Measurements from ENCODE around the gene MMP14.

Gene MMP14

GRCh38 chr14:22871224-22872032, 35.0 kb downstream of the MMP14 start, which contains the start of gene LRP10:
Gene LRP10 (plus strand): TSS chr14:22871740. CDS start chr14:22872304, 564 bp downstream.
- no peaks in the 10 kb centered on the region for H3K9me3 ChIP-seq (ENCODE audit: insufficient read depth, low read depth, low read length)
- H3K27ac ChIP-seq (ENCODE audit: low read length): peak within 1 kb of the TSS; percentile 31
- peak within 1 kb of the TSS; percentile 69; the same call in 1 of the 2 replicates for H3K9ac ChIP-seq (ENCODE audit: low read depth, low read length)
- H3K4me3 ChIP-seq (ENCODE audit: low read length): peak within 1 kb of the TSS; percentile 82
- H3K4me1 ChIP-seq (ENCODE audit: insufficient read depth, low read length): peaks cover 6% of the 10 kb centered on the region
- peaks cover 8% of the 10 kb centered on the region; the same call in 1 of the 2 replicates for H3K36me3 ChIP-seq (ENCODE audit: insufficient read depth, low read depth, low read length)
- no peaks in the 10 kb centered on the region for H3K27me3 ChIP-seq (ENCODE audit: insufficient read depth, low read length)

- Histone ChIP-seq H3K4me3 (ENCODE audit: low read length) (peak overlapping the region; percentile 82), H3K27ac (ENCODE audit: low read length) (no peak overlapping the region), H3K4me1 (ENCODE audit: insufficient read depth, low read length) (peaks cover 6% of the 10 kb centered on the region), H3K9me3 (ENCODE audit: insufficient read depth, low read depth, low read length) (no peaks in the 10 kb centered on the region), H3K27me3 (ENCODE audit: insufficient read depth, low read length) (no peaks in the 10 kb centered on the region), H3K36me3 (ENCODE audit: insufficient read depth, low read depth, low read length) (peaks cover 8% of the 10 kb centered on the region; the same call in 1 of the 2 replicates), H3K9ac (ENCODE audit: low read depth, low read length) (peak overlapping the region; percentile 69; the same call in 1 of the 2 replicates)
These were observed 35.8 kb downstream of the MMP14 start for GRCh38 chr14:22872033-22872832.

- Histone ChIP-seq H3K9me3 (ENCODE audit: insufficient read depth, low read depth, low read length) (no peaks in the 10 kb centered on the region), H3K36me3 (ENCODE audit: insufficient read depth, low read depth, low read length) (peaks cover 8% of the 10 kb centered on the region; the same call in 1 of the 2 replicates), H3K9ac (ENCODE audit: low read depth, low read length) (peak overlapping the region; percentile 23; the same call in 1 of the 2 replicates), H3K4me1 (ENCODE audit: insufficient read depth, low read length) (peaks cover 6% of the 10 kb centered on the region), H3K27me3 (ENCODE audit: insufficient read depth, low read length) (no peaks in the 10 kb centered on the region), H3K27ac (ENCODE audit: low read length) (no peak overlapping the region), H3K4me3 (ENCODE audit: low read length) (peak overlapping the region; percentile 82)
These were observed 36.6 kb downstream of the MMP14 start for GRCh38 chr14:22872833-22873520.

- no peaks in the 10 kb centered on the region for H3K27me3 ChIP-seq (ENCODE audit: insufficient read depth, low read length)
- H3K36me3 ChIP-seq (ENCODE audit: insufficient read depth, low read depth, low read length): peaks cover 8% of the 10 kb centered on the region; the same call in 1 of the 2 replicates
- no peak overlapping the region for H3K9ac ChIP-seq (ENCODE audit: low read depth, low read length)
- H3K9me3 ChIP-seq (ENCODE audit: insufficient read depth, low read depth, low read length): no peaks in the 10 kb centered on the region
- H3K4me3 ChIP-seq (ENCODE audit: low read length): no peak overlapping the region
- peaks cover 6% of the 10 kb centered on the region for H3K4me1 ChIP-seq (ENCODE audit: insufficient read depth, low read length)
- H3K27ac ChIP-seq (ENCODE audit: low read length): no peak overlapping the region
These were observed 38.8 kb downstream of the MMP14 start for GRCh38 chr14:22875003-22875747.

GRCh38 chr14:22875748-22876319, 39.4 kb downstream of the MMP14 start:
- H3K27me3 ChIP-seq (ENCODE audit: insufficient read depth, low read length): no peaks in the 10 kb centered on the region
- H3K9me3 ChIP-seq (ENCODE audit: insufficient read depth, low read depth, low read length): no peaks in the 10 kb centered on the region
- H3K9ac ChIP-seq (ENCODE audit: low read depth, low read length): no peak overlapping the region
- peaks cover 8% of the 10 kb centered on the region; the same call in 1 of the 2 replicates for H3K36me3 ChIP-seq (ENCODE audit: insufficient read depth, low read depth, low read length)
- H3K27ac ChIP-seq (ENCODE audit: low read length): no peak overlapping the region
- H3K4me3 ChIP-seq (ENCODE audit: low read length): no peak overlapping the region
- peaks cover 1% of the 10 kb centered on the region for H3K4me1 ChIP-seq (ENCODE audit: insufficient read depth, low read length)

- Histone ChIP-seq H3K9ac (ENCODE audit: low read depth, low read length) (no peak overlapping the region), H3K27me3 (ENCODE audit: insufficient read depth, low read length) (peaks cover under 1% of the 10 kb centered on the region), H3K4me3 (ENCODE audit: low read length) (no peak overlapping the region), H3K36me3 (ENCODE audit: insufficient read depth, low read depth, low read length) (peaks cover 8% of the 10 kb centered on the region; the same call in 1 of the 2 replicates), H3K9me3 (ENCODE audit: insufficient read depth, low read depth, low read length) (no peaks in the 10 kb centered on the region), H3K4me1 (ENCODE audit: insufficient read depth, low read length) (no peaks in the 10 kb centered on the region), H3K27ac (ENCODE audit: low read length) (no peak overlapping the region)
These were observed 40.7 kb downstream of the MMP14 start for GRCh38 chr14:22877000-22877501.

GRCh38 chr14:22878271-22879246, 42.2 kb downstream of the MMP14 start:
- Histone ChIP-seq H3K27ac (ENCODE audit: low read length) (no peak overlapping the region), H3K27me3 (ENCODE audit: insufficient read depth, low read length) (peaks cover 13% of the 10 kb centered on the region), H3K4me3 (ENCODE audit: low read length) (no peak overlapping the region), H3K36me3 (ENCODE audit: insufficient read depth, low read depth, low read length) (peaks cover 8% of the 10 kb centered on the region; the same call in 1 of the 2 replicates), H3K4me1 (ENCODE audit: insufficient read depth, low read length) (peaks cover 13% of the 10 kb centered on the region; the same call in 1 of the 2 replicates), H3K9me3 (ENCODE audit: insufficient read depth, low read depth, low read length) (no peaks in the 10 kb centered on the region), H3K9ac (ENCODE audit: low read depth, low read length) (no peak overlapping the region)

- H3K4me3 ChIP-seq (ENCODE audit: low read length): no peak overlapping the region
- peaks cover 41% of the 10 kb centered on the region for H3K27me3 ChIP-seq (ENCODE audit: insufficient read depth, low read length)
- H3K27ac ChIP-seq (ENCODE audit: low read length): no peak overlapping the region
- no peaks in the 10 kb centered on the region for H3K9me3 ChIP-seq (ENCODE audit: insufficient read depth, low read depth, low read length)
- peak overlapping the region; percentile 77; the same call in 1 of the 2 replicates for H3K9ac ChIP-seq (ENCODE audit: low read depth, low read length)
- no peaks in the 10 kb centered on the region for H3K36me3 ChIP-seq (ENCODE audit: insufficient read depth, low read depth, low read length)
- H3K4me1 ChIP-seq (ENCODE audit: insufficient read depth, low read length): peaks cover 18% of the 10 kb centered on the region; the same call in 1 of the 2 replicates
These were observed 45.7 kb downstream of the MMP14 start for GRCh38 chr14:22882064-22882463.

- H3K27ac ChIP-seq (ENCODE audit: low read length): no peak overlapping the region
- H3K4me3 ChIP-seq (ENCODE audit: low read length): peak overlapping the region; percentile 62; the same call in 1 of the 2 replicates
- H3K27me3 ChIP-seq (ENCODE audit: insufficient read depth, low read length): peaks cover 41% of the 10 kb centered on the region
- H3K36me3 ChIP-seq (ENCODE audit: insufficient read depth, low read depth, low read length): no peaks in the 10 kb centered on the region
- peaks cover 18% of the 10 kb centered on the region; the same call in 1 of the 2 replicates for H3K4me1 ChIP-seq (ENCODE audit: insufficient read depth, low read length)
- peak overlapping the region; percentile 77; the same call in 1 of the 2 replicates for H3K9ac ChIP-seq (ENCODE audit: low read depth, low read length)
- H3K9me3 ChIP-seq (ENCODE audit: insufficient read depth, low read depth, low read length): no peaks in the 10 kb centered on the region
These were observed 46.3 kb downstream of the MMP14 start for GRCh38 chr14:22882529-22883172.

All from iPS-20b (cell line).